Mucosa of stomach (tissue), 1 donor: ENCODE data around the gene B4GALT3.

ENCODE experiments used
- H3K27me3 ChIP-seq: one replicate; pipeline ENCODE4 v1.7.0; 2013; ENCODE audit warnings: mild to moderate bottlenecking, low read length; ENCODE audit not compliant: control insufficient read depth, insufficient read depth
- H3K36me3 ChIP-seq: one replicate; pipeline ENCODE4 v1.7.0; 2013; ENCODE audit warnings: low read length; ENCODE audit not compliant: control insufficient read depth, insufficient read depth
- H3K4me1 ChIP-seq: one replicate; pipeline ENCODE4 v1.7.0; 2013; ENCODE audit warnings: mild to moderate bottlenecking, low read length; ENCODE audit not compliant: control insufficient read depth, insufficient read depth
- H3K4me3 ChIP-seq: one replicate; pipeline ENCODE4 v1.7.0; 2013; ENCODE audit warnings: low read length
- H3K9ac ChIP-seq: one replicate; pipeline ENCODE4 v1.7.0; 2013; ENCODE audit warnings: mild to moderate bottlenecking, low read length, moderate library complexity
- H3K9me3 ChIP-seq: one replicate; pipeline ENCODE4 v1.7.0; 2013; ENCODE audit warnings: mild to moderate bottlenecking, low read length, moderate library complexity; ENCODE audit not compliant: control insufficient read depth
- donor health status: Pancreatic carcinoma.

Gene B4GALT3

DNA sequence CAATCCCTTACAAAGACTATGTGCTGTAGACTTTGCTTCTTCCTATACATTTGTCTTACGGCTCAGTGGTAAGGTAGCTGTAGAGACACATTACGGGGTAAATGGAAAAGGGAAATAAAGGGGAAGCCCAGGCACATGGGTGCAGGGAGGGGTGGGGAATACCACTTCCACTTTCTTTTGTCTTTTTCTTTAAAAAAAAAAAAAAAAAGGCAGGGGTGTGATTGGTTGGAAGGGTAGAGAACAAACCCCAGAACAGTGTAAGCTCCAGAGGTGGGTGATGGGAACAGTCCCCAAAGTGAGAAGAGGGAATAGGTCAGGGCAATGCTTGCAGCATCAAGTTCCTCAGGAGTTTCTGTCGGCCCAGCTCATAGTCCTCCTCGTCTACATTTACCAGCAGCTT lies 55.5 kb downstream of the B4GALT3 start:
- no peaks in the 10 kb centered on the region for H3K36me3 ChIP-seq
- no peak overlapping the region for H3K4me3 ChIP-seq
- no peaks in the 10 kb centered on the region for H3K9me3 ChIP-seq
- H3K9ac ChIP-seq: no peak overlapping the region
- H3K4me1 ChIP-seq: peaks cover 22% of the 10 kb centered on the region
- no peaks in the 10 kb centered on the region for H3K27me3 ChIP-seq
